A172 (cell line): ENCODE results near the gene PDK1. TPM values are rescaled to one million over a fixed set of nuclear protein-coding genes. Genes with fewer than 3 reads are reported as not detected.

Experiments
- DNase-seq: peaks from one replicate; pipeline ENCODE4 v3.0.0-alpha.2; 2015; ENCODE audit warnings: low spot score
- total RNA-seq: library from RNA; depleted of rRNA; stranded (reverse); fragments of >200 nt; shearing (Covaris generic); gene quantifications from 2 replicates; pipeline ENCODE4 v1.2.3, GENCODE V29; 2014

The PDK1 gene
- total RNA-seq, 1 experiment from 2014 or later, result 6.0 TPM

DNA sequence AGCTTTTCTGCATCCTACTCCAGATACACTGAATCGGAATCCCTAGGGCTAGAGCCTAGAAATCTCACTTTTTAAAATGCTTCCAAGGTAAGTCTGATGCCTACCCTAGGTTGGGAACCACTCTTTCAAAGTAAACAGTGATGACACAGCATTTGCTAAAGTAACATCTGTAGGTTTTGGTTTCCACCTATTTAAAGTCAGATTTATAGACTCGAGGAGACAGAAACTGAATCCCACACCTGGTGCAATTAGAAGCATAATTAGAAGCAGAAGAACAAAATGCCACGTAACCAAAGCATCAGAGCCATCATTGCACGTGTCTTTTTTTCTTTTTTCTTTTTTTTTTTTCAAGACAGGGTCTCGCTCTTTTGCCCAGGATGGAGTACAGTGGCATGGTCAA, 40.9 kb downstream of the PDK1 start:
- no peak for DNase-seq

DNA sequence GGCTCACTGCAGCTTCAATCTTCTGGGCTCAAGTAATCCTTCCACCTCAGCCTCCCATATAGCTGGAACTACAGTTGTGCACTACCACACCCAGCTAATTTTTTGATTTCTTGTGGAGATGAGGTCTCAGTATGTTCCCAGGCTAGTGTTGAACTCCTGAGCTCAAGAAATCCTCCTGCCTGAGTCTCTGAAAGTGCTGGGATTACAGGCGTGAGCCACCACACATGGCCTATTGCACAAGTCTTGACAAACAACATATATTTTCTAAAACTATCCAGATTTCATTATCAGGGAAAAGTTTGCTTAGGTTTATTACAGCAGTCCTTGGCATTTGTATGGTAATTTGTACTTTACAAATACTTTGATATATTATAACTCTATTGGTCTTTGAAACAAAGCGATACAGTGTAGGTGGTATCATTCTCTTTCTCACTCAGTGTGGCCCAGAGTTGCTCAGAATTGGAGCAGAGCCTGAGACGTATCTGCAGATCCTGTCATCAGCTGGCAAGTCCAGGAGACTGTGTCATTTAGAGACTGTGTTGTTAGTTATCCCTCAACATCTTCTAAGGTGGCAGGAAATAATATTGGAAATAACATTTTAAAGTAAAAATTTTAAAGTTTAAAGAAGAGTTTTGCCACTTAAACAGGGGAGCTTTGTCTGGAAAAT, 41.4 kb downstream of the PDK1 start:
- no peak for DNase-seq

DNA sequence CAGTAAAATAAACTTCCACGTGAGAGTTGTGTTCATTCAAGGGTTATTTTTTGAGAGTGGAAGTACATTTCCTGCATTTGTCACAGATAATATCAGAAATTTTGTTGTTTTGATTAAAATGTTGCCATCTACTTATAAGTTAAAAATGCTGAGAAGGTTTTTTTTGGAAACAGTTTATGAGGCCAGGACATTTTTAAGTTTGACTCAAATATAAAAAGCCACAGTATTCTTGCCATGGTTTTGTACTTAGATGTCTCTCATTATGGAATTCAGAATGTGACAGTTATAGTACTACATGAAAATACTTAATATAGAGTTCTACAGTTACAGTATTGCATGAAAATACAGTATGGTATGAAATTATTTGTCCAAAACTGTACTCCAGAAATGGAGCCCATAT, 44.1 kb downstream of the PDK1 start:
- DNase-seq, result no peak

DNA sequence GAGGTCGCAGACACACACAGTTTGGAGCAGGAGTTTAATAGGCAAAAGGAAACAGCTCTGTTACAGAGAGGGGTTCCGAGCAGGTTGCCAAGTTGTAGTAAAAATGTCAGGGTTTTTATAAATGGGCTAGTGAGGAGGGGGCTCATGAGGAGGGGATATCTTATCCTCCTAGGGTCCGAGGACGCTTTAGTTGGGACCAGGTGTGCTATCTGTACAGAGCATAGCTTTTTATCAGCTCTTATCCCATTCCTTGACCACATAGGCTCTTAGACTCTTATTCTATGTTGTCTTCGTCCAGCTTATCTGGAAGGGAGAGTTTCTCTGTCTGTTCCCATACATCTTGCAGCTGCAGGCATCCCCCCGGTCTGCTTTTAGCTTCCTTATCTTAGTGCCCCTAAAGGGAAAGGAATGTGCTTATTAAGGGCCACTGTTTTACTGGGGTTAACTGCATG, 44.7 kb downstream of the PDK1 start:
- DNase-seq, result no peak

DNA sequence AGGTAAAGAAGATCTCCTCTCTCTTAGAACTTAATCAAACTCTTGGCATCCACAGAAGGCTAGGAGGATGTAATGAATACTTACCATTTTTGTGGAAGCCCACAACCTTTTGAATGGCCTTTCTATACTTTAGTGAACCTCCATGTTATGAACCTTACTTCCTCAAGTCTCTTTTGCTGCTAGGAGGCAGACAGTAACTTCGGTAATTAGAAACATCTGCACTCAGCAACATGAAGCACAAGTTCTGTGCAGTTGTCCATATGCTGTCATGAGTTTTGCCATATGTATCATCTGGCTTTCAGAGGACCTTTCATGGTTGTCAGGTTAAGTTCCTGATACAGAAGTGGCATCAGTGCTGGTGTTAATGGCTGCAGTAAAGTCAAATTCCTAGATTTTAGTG, 50.4 kb downstream of the PDK1 start:
- DNase-seq, result no peak

DNA sequence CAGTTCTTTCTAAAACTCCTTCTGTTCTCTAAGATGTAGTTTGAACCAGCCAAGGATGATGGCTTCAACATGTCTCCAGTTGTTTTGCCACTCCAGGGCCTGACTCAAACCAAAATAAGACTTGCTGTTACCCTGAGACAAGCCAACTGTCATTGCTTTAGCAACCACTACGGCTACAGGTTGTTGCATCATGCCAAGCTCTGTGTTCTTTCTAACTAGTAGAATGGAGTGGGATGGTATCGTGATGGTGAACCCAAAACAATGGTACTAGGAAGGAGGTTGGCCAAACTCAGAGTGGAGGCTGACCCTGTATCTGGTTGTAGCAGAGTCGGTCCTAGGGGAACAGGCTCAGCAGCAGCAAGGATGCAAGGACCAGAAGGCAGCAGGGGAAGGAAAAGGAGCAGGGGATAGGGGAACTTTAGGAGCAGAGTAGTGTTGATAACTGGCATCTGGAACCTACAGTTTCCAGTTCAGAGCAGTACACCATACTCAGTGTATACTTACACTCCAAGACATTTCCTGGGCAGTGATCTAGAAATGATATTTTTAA, 51.6 kb downstream of the PDK1 start:
- DNase-seq, result no peak

DNA sequence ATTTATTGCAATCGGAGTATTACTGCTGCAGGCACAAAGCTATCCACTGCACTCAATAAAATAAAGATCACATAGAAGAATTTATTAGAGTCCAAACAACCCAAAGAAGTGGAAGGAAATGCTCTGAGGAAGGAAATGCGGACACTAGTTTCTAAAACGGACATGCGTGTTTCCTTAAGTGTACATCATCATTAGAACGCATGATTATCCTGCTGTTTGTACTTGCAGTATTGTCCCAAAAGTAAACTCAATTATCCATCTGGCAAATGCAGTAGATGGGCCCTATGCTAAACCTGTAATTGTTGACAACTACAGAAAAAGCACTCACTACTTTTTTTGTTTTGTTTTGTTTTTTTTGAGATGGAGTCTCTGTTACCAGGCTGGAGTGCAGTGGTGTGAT, 53.6 kb downstream of the PDK1 start:
- DNase-seq, result no peak

DNA sequence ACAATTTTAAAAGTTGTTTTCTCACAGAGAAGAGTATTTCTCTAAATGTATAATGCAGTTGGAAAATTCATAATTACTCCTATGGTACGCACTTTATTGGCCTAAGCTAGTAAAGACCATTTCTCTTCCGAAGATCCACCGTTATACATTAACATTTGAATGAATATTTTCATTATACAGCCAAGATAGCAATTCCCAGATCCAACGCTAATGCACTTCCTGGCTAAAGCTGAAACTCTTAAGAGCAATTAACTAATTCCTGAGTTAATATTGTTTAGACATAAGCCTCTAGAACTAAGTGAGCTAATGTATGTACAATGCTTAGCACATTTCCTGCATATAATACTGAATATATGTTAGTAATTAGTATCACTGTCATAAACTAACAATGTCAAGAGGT, 56.2 kb downstream of the PDK1 start:
- DNase-seq, result no peak

DNA sequence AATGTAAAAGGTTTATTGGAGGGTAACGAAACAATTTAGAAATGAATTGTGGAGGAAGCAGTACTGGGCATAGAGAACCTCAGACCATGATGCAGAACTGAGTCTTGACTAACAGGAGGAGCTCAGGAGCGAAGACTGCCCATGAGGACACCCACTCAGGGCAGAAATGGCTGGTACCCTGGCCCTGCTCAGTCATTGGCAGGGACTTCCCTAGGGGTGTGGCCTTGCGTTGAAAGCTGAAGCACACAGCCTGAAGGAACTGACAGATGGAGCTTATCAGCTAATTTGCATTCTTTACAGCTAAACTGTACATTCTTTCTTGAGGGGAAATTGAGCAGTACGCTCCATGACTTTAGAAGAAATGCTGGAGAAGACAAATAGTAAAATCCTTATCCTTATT, 57.1 kb downstream of the PDK1 start:
- no peak for DNase-seq

DNA sequence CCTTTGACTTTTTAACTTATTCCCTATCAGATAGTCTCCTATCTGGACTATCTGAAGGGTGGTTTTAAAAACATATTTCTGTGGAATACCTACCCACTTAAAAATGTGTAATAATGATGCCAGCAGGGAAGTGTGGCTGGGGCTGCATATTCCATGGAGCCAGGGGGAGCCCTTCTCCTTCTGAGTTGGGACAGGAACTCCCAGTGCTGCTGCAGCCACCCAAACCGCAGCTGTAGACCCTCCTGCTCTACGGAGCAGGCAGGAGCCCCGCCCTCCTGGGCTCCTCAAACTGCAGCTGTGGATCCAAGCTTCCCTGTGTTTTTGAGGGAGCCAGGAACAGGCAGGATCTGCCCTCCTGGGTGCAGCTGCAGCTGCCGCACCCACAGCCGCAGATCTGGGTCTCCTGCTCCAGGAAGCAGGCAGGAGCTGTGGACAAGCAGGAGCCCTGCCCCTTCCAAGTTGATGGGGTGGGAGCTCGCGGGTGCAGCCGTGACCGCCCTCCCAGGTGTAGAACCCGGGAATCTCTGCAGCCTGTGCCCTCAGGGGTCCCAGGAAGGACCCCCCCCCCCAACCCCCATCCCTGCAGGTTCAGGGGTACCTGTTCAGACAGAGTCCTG, 57.8 kb downstream of the PDK1 start:
- DNase-seq, result no peak

DNA sequence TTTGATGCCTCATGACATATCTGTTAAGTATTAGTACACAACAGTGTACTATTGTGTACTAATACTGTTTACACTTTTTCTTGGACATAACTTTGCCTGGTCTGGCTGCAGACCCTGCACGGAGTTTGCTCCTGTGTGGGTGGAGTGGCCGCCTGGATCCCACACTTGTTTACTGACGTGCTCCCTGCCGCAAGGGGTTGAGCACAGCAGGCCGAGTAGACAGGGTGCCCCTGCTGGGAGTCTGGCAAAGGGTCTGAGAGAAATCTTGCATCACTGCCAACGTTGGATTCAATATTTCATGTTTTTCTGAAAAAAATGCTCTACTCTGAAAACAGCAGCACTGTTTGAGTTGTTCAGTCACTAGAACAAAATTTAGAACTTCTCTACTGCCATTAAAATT, 59.0 kb downstream of the PDK1 start:
- DNase-seq, result no peak

DNA sequence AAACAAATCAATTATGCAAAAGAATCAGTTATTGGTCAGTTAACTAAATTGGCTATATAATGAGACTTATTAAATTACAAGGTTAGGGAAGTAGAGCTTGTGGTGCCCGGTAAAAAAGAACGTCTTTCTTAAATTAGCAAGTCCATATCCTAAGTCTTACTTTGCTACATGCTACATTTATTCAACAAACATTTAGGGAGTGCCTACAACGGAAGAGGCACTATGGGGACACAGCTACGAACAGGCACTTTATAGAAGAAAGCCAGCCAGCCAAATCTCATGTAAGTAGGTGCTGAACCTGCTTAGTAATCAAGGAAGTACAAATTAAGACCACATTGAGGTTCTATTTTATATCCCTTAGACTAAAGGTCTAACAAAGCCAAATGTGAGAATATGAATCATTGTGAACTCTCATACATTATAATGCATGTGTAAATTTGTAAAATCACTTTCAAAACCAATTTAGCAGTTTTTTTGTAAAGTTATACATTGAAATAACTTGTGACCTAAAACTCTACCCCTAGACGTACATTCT, 59.9 kb downstream of the PDK1 start:
- DNase-seq, result no peak

DNA sequence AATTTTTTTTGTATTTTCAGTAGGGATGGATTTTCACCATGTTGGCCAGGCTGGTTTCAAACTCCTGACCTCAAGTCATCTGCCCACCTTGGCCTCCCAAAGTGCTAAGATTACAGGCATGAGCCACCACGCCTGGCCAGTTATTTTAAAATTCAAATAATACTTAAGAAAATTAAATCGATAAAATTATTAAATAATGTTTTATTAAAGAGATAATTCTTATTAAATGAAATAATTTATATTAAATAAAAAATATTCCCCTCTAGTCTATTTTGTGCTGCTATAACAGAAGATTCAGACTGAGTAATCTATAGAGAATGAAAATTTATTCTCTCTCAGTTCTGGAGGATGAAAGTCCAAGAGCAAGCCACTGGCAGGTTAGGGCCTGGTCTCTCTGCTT, 61.2 kb downstream of the PDK1 start:
- no peak for DNase-seq

DNA sequence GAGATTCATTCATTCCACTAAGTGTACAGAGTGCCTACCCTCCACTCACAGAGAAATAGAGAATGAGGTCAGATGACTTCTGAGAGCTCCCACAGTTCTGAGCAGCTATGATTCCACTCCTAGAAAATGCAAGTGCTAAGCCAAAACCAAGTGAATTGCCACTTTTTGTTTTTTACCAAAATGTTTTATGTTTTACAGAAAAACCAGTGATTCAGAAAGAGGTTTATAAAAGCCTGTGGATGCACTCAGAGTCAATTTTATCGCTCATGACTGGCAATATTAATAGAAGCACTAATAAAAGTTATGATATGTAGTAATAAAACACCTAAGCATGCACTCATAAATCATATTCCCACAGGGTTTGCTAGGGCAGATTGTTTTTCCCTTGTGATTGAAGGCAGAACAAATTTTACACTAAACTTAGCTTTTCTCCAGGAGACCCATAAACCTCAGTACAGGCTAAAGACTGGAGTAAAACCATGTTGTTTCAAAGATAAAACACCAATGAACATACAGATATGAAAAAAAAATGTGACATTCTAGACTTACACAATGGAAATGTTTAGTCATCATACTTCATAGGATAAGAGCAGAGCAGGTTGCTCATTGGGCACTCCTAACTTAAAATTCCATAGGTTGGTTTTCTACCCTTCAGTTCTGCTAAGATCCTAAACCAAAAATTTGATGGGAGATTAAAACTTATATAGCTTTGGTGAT, 67.5 kb downstream of the PDK1 start:
- DNase-seq, result no peak

DNA sequence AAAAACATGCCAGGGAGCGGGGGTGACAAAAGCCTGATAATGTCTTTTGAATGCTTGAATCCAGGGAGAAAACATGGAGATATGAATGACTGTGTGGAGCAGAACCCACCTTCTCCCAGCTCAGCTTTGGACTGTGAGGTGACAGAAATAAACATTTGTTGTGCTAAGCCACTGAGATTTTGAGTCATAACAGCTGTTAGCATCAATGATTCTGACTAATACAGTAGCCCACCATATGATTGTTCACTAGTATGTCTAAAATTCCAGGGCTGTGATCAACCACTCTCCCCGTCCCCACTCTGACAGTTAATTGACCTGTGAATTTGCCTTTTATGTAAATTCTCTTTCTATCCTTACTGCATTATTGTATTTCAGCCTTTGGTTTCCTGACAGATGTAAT, 69.1 kb downstream of the PDK1 start:
- DNase-seq, result no peak

DNA sequence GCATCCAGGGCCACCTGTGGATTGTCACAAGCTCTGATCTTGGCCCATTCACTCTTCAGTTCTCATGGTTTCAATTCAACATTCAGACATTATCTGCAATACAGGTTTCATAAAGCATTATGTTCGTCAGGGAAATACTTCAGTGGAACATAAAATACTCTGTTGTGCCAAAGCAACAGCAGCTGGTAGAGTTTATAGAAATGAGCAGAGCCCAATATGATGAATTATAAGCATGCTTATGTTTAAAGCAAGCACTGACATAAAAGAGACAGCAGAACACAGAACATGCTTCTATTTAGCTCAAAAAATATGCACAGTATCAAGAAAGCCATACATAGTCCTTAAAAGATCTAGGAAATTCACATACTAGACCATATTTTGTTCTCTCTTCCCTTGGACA, 71.3 kb downstream of the PDK1 start:
- no peak for DNase-seq

DNA sequence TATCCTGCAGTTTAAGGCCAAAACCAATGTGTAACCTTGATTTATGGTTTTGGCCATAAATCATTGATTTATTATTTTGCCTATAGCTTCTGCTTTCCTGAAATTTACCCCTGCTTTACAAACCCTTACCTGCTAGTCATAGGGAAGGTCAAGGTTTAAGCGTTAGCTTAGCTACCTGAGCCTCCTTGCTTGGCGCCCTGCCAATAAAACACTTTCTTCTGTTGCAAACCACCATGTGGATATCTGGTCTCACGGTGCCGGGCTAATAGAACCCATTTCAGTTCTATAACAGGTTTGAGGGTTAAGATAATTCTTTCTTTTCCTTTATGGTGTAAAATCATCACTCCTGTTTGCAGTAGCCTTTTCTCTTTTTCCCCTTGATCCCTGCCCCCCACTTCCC, 72.2 kb downstream of the PDK1 start:
- DNase-seq, result no peak

DNA sequence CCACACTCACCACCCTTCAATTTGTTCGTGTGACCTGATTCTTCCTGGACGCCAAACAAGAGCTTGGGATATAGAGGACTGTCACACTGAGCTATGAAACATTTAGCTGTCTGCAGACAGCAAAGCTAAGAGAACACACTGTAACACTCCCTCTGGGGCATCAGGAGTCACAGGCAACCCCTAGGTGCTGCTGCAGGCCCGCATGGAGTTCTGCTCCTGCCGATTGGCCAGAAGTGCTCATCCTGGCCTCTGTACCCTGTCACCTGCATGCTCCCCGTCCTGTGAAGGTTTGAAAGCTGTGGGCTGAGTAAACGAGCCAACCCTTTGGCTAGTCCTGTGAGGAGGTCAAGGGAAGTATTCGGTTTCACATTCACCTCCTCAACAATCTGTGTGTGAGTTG, 73.7 kb downstream of the PDK1 start:
- DNase-seq, result no peak

DNA sequence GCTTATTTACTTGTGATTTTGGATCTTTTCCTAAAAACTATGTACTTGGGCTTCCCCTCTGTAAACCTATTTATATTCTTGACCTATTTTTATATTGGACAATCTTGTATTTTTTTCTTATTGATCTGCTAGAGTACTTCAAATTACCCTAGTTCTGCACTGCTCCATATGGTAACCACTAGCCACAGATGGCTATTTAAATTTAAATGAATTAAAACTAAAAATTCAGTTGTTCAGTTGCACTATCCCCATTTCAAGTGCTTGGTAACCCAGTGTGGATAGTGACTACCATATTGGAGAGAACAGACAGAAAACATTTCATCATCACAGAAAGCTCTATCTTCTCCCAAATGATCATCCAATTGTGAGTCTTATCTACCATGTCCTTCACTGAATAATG, 74.3 kb downstream of the PDK1 start:
- DNase-seq, result no peak

DNA sequence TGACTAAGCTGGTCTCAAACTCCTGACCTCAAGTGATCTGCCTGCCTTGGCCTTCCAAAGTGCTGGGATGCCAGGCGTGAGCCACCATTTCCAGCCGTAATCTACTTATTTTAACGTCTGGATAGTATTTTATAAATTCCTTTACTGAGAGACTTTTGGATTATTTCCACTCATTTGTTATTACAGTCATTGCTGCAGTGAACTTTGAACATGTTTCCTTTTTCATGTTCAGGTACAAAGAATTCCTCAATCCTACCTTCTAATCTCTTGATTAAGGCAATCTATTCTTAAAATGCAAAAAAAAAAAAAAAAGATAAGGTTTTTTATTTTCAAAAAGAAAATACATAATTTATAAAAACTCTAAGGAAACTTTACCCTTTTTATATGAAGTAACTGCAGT, 78.6 kb downstream of the PDK1 start:
- no peak for DNase-seq

DNA sequence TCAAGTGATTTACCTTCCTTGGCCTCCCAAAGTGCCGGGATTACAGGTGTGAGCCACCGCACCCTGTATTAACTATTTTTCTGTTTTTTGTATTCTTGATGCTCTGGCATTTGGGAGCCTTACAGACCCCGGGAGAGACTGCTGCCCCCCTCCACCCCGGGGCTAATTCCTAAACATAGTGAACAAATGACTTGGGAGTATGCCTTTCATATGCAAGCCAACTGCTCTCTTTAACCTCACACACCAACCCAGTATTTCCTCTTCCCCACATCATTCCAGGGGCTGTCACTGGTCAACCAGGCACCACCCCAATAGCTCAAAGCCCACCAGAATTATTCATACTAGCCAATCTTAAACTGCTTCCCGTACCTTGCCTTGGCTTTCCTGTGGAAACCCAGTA, 79.7 kb downstream of the PDK1 start:
- no peak for DNase-seq

DNA sequence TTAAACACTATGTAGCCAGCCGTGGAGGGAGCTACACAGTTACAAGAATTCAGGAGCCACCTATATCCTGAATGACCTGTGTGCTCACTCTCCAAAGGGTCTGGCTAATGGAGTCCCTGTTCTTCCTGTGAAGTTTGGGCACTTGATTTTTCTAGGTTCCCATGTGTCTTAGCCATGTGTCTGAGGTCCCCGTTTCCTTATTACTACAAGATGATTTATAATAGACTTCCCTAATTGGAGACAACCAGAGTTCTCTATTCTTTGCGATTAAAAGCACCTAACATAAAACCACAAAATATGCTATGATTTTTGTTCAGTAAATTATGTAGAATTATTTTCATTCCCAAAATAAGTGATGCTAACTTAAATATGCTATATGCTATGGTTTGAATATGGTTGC, 83.4 kb downstream of the PDK1 start:
- DNase-seq, result no peak

DNA sequence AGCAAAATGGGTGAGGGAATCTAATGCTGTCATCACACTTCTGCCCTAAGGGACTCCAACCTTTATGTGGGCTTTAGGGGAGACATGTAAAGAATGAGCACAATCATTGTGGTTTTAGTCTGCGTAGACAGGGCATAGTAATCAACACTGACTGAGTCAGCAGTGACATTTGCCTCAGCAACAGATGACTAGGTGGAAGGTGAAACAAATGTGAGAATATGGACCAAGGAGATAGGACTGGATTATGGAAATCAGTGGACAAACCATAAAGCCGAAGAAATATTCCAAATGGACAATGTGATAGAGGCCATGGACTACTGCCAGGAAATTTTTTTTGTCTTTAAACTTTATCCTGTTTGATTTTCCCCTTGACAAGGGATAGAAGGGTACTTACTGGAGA, 83.9 kb downstream of the PDK1 start:
- peak; percentile 71 for DNase-seq
